CD14-positive monocyte (primary cell): ENCODE data around the gene PCDH10. TPM values are rescaled to one million over a fixed set of nuclear protein-coding genes. Genes with fewer than 3 reads are reported as not detected.

Experiments used
- DNase-seq, 3 donors: peaks; one replicate each; pipeline ENCODE4 v3.0.0-alpha.2; 2011 to 2022
- H2AFZ ChIP-seq: 2 replicates; pipeline ENCODE4 v1.6.0; 2012; ENCODE audit warnings: mild to moderate bottlenecking, low read depth, low read length, inconsistent platforms; ENCODE audit not compliant: insufficient read depth, poor library complexity, severe bottlenecking
- H3K27ac ChIP-seq, 2 donors: 1 replicate in 1 of 2; 2 replicates in 1 of 2; pipeline ENCODE4 v1.5.1; 2012 to 2013; ENCODE audit warnings: low read length in 2 of 2, control low read depth in 1 of 2, inconsistent platforms in 1 of 2, low read depth in 1 of 2, mild to moderate bottlenecking in 1 of 2
- H3K27me3 ChIP-seq, 2 donors: one replicate each; pipeline versions ENCODE4 v1.6.0 to v1.6.1; 2011 to 2013; ENCODE audit warnings: low read length in 2 of 2; ENCODE audit not compliant: control insufficient read depth in 2 of 2, insufficient read depth in 2 of 2
- H3K36me3 ChIP-seq, 2 donors: replicated peaks in 1 of 2; 1 replicate in 1 of 2; 2 replicates in 1 of 2; pipeline versions ENCODE4 v1.5.1 to v1.6.1; 2012 to 2013; ENCODE audit warnings: low read length in 2 of 2, control low read depth in 1 of 2, inconsistent platforms in 1 of 2, mild to moderate bottlenecking in 1 of 2; ENCODE audit not compliant: insufficient read depth in 2 of 2, control insufficient read depth in 1 of 2
- H3K4me1 ChIP-seq, 2 donors: 1 replicate in 1 of 2; 2 replicates in 1 of 2; pipeline versions ENCODE4 v1.5.1 to v1.6.1; 2012 to 2013; ENCODE audit warnings: low read length in 2 of 2, control low read depth in 1 of 2, inconsistent platforms in 1 of 2, mild to moderate bottlenecking in 1 of 2, moderate library complexity in 1 of 2; ENCODE audit not compliant: insufficient read depth in 2 of 2, control insufficient read depth in 1 of 2
- H3K4me2 ChIP-seq: replicated peaks from 2 replicates; pipeline ENCODE3; 2012; ENCODE audit warnings: low read length, moderate library complexity, mild to moderate bottlenecking; ENCODE audit not compliant: poor library complexity, severe bottlenecking; ENCODE audit errors: extremely low read depth
- H3K4me3 ChIP-seq, 3 experiments: fragments of 200-600 bp in 1 of 3; sonication (generic) in 1 of 3; replicated peaks in 1 of 3; 1 replicate in 2 of 3; 2 replicates in 1 of 3; pipeline ENCODE4 v1.5.1; 2011 to 2013; ENCODE audit warnings: low read length in 3 of 3, mild to moderate bottlenecking in 3 of 3, control low read depth in 2 of 3, low read depth in 2 of 3, inconsistent platforms in 1 of 3, moderate library complexity in 1 of 3
- H3K79me2 ChIP-seq: 2 replicates; pipeline ENCODE4 v1.6.0; 2012; ENCODE audit warnings: mild to moderate bottlenecking, control low read depth, inconsistent platforms, low read length, moderate library complexity; ENCODE audit not compliant: insufficient read depth
- H3K9ac ChIP-seq: 2 replicates; pipeline ENCODE4 v1.6.0; 2017; ENCODE audit warnings: low read length, mild to moderate bottlenecking; ENCODE audit not compliant: insufficient read depth, poor library complexity, severe bottlenecking
- H3K9me3 ChIP-seq, 2 donors: replicated peaks in 1 of 2; 1 replicate in 1 of 2; 2 replicates in 1 of 2; pipeline versions ENCODE4 v1.5.1 to v1.6.1; 2012 to 2013; ENCODE audit warnings: low read length in 2 of 2, control low read depth in 1 of 2; ENCODE audit not compliant: control insufficient read depth in 1 of 2, insufficient read depth in 1 of 2
- H4K20me1 ChIP-seq: 2 replicates; pipeline ENCODE4 v1.6.0; 2012; ENCODE audit warnings: mild to moderate bottlenecking, low read length, control low read depth, moderate library complexity; ENCODE audit not compliant: insufficient read depth
- H3K27ac Mint-ChIP-seq, 7 donors: one replicate each; pipeline ENCODE4 v1.8.0; 2020; ENCODE audit warnings: mild to moderate bottlenecking in 7 of 7, mixed read lengths in 7 of 7, moderate library complexity in 6 of 7, inconsistent platforms in 2 of 7
- H3K27me3 Mint-ChIP-seq, 3 donors: one replicate each; pipeline ENCODE4 v1.8.0; 2021 to 2022; ENCODE audit warnings: low read depth in 3 of 3, mild to moderate bottlenecking in 3 of 3, mixed read lengths in 3 of 3, moderate library complexity in 3 of 3, inconsistent platforms in 1 of 3
- H3K36me3 Mint-ChIP-seq, 2 donors: one replicate each; pipeline ENCODE4 v1.8.0; 2020; ENCODE audit warnings: mixed read lengths in 2 of 2, inconsistent platforms in 1 of 2, mild to moderate bottlenecking in 1 of 2
- H3K4me1 Mint-ChIP-seq: one replicate; pipeline ENCODE4 v1.8.0; 2020; ENCODE audit warnings: mild to moderate bottlenecking, mixed read lengths
- H3K4me3 Mint-ChIP-seq, 2 donors: one replicate each; pipeline ENCODE4 v1.8.0; 2020; ENCODE audit warnings: mild to moderate bottlenecking in 2 of 2, mixed read lengths in 2 of 2, moderate library complexity in 1 of 2
- H3K9me3 Mint-ChIP-seq, 7 donors: one replicate each; pipeline ENCODE4 v1.8.0; 2020 to 2022; ENCODE audit warnings: mixed read lengths in 7 of 7, mild to moderate bottlenecking in 6 of 7, moderate library complexity in 6 of 7, inconsistent platforms in 2 of 7
- CTCF ChIP-seq: fragments of 200-600 bp; IDR thresholded peaks from one replicate; pipeline ENCODE4 v1.8.0; 2022; ENCODE audit warnings: antibody characterized with exemption, mild to moderate bottlenecking
- WGBS: methylation state at CpG from one replicate; pipeline ENCODE4 v1.1.5; 2013; ENCODE audit warnings: missing lambda C conversion rate; ENCODE audit not compliant: insufficient coverage; 5-methylcytosine and 5-hydroxymethylcytosine counted together
- intact Hi-C, 2 donors: fragments of 100-400 bp; cut with micrococcal nuclease; formaldehyde crosslinking; loops; one replicate each; pipeline versions ENCODE4 v1.15.0 to v1.15.1; 2023
- polyA plus RNA-seq, 3 donors: library from polyadenylated mRNA; depleted of rRNA in 1 of 3; unstranded in 2 of 3; stranded (reverse) in 1 of 3; fragments of 300-500 nt in 2 of 3; fragments of >200 nt in 1 of 3; fragmentation: Illumina TruSeq in 2 of 3; gene quantifications; 1 replicate in 2 of 3; 2 replicates in 1 of 3; pipeline ENCODE4 v1.2.3, GENCODE V29; 2012 to 2021

Gene PCDH10
- polyA plus RNA-seq, 3 donors = not detected

GRCh38 chr4:133145241-133145640 lies 3.9 kb upstream of the PCDH10 start:
- Histone ChIP-seq H2AFZ (no peak overlapping the region), H3K4me2 (no peak overlapping the region), H3K36me3 (no peaks in the 10 kb centered on the region), H3K4me1 (peaks cover 0 to 7% of the 10 kb centered on the region in 2 donors), H3K27ac (no peak overlapping the region), H4K20me1 (no peaks in the 10 kb centered on the region), H3K27me3 (peaks cover 55 to 76% of the 10 kb centered on the region in 2 donors), H3K4me3 (no peak overlapping the region), H3K9me3 (peaks cover 4 to 32% of the 10 kb centered on the region in 2 donors), H3K9ac (no peak overlapping the region), H3K79me2 (no peaks in the 10 kb centered on the region)
- no peak for TF ChIP-seq CTCF
- no peak for DNase-seq
- Mint-ChIP-seq H3K4me3 (no peak overlapping the region), H3K27ac (no peak overlapping the region), H3K4me1 (peaks cover 19% of the 10 kb centered on the region), H3K36me3 (peaks cover 4 to 8% of the 10 kb centered on the region in 2 donors), H3K9me3 (peaks cover 4 to 27% (median 15%) of the 10 kb centered on the region in 7 donors), H3K27me3 (peaks cover 50 to 68% (median 62%) of the 10 kb centered on the region in 3 donors)
- intact Hi-C loops = no loop called here

GRCh38 chr4:133145758-133146573 lies 3.1 kb upstream of the PCDH10 start:
- no peak overlapping the region for H2AFZ ChIP-seq

More at GRCh38 chr4:133145758-133146573, 3.1 kb upstream of the PCDH10 start:
- no peak overlapping the region for H3K4me2 ChIP-seq
- H3K79me2 ChIP-seq = no peaks in the 10 kb centered on the region
- H3K4me3 ChIP-seq = no peak overlapping the region
- peaks cover 4 to 40% of the 10 kb centered on the region in 2 donors for H3K9me3 ChIP-seq
- H3K36me3 Mint-ChIP-seq = peaks cover 4 to 8% of the 10 kb centered on the region in 2 donors
- peaks cover 60 to 78% of the 10 kb centered on the region in 2 donors for H3K27me3 ChIP-seq
- intact Hi-C loops = no loop called here
- TF ChIP-seq CTCF = no peak
- H4K20me1 ChIP-seq = no peaks in the 10 kb centered on the region
- no peak overlapping the region for H3K27ac Mint-ChIP-seq
- H3K27ac ChIP-seq = no peak overlapping the region
- no peak for DNase-seq
- peak overlapping the region in 1 of 2 donors; percentile 65 for H3K4me3 Mint-ChIP-seq
- H3K9me3 Mint-ChIP-seq = peaks cover 4 to 33% (median 18%) of the 10 kb centered on the region in 7 donors
- peaks cover 0 to 7% of the 10 kb centered on the region in 2 donors for H3K4me1 ChIP-seq
- 0% methylated on average over 3 of the region's 10 CpGs for WGBS
- H3K9ac ChIP-seq = no peak overlapping the region
- H3K36me3 ChIP-seq = no peaks in the 10 kb centered on the region
- peaks cover 57 to 74% (median 67%) of the 10 kb centered on the region in 3 donors for H3K27me3 Mint-ChIP-seq
- H3K4me1 Mint-ChIP-seq = peaks cover 19% of the 10 kb centered on the region
